PFSK-1 (cell line): ENCODE results near the gene ABCG1.

Experiments used
- FOXP2 ChIP-seq: optimal IDR thresholded peaks from 2 replicates; pipeline ENCODE3; 2011; ENCODE audit warnings: borderline replicate concordance, control low read depth, inconsistent platforms; ENCODE audit not compliant: insufficient read depth; ENCODE audit errors: extremely low read length, extremely low read depth
- POLR2AphosphoS5 ChIP-seq: IDR thresholded peaks from 2 replicates; pipeline ENCODE4 v1.6.1; 2012; ENCODE audit warnings: low read depth, mild to moderate bottlenecking, control low read depth, low read length, moderate library complexity
- REST ChIP-seq, 2 experiments: IDR thresholded peaks; 2 replicates each; pipeline versions ENCODE4 v1.6.1 to v1.8.0; 2011 to 2012; ENCODE audit warnings: low read depth in 2 of 2, low read length in 2 of 2, control low read depth in 1 of 2, inconsistent platforms in 1 of 2, mild to moderate bottlenecking in 1 of 2, moderate library complexity in 1 of 2; ENCODE audit not compliant: insufficient read depth in 1 of 2
- SIN3A ChIP-seq: IDR thresholded peaks from 2 replicates; pipeline ENCODE4 v1.6.1; 2012; ENCODE audit warnings: mild to moderate bottlenecking, low read length, moderate library complexity, borderline replicate concordance; ENCODE audit not compliant: insufficient read depth
- TAF1 ChIP-seq: IDR thresholded peaks from 2 replicates; pipeline ENCODE4 v1.6.1; 2012; ENCODE audit warnings: low read length, control low read depth, borderline replicate concordance; ENCODE audit not compliant: insufficient read depth

The ABCG1 gene

DNA sequence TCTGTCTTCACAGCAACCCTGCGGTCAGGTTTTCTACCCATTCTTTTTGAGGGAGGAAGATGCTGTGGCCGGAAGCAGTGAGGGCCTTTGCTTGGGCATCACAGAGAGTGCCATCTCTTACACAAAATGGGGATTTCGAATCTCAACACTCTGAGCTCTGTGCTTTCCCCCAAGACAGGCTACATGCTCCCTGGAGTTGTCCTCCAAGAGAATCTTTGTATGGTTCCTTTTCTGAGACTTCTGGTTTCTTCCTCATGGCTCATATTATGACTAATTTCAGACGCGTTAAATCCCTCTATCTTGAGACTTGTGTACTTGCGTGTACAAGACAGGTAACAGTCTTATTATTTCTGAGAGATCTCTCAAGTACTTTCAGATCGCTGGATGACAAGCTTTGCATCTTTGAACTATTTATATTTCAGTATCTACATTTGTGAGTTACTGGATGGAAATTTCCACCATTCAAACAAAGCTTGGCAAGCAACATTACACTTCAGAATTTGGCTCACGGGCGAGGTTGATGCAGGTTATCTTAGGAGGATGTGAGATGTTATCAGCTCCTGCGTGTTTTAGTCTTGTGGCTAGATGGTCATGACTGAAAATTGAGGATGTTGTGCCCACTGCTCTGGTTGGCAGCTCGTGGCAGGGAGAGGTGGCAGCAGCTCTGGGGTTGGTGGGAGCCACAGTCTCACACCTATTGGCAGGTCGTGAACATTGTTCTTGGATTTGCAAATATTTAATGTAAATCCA is 19.4 kb downstream of the ABCG1 start:
- TF ChIP-seq REST (IDR thresholded peaks at IDR 0.05; ENCODE audit: insufficient read depth in 1 of 2, low read depth in 2 of 2, low read length in 2 of 2) (no peak), TAF1 (no peak), POLR2AphosphoS5 (no peak), SIN3A (no peak), FOXP2 (no peak)

- TF ChIP-seq TAF1 (no peak), FOXP2 (no peak), REST (IDR thresholded peaks at IDR 0.05; ENCODE audit: insufficient read depth in 1 of 2, low read depth in 2 of 2, low read length in 2 of 2) (no peak), SIN3A (no peak), POLR2AphosphoS5 (no peak)
Measured at GRCh38 chr21:42239556-42239955, 20.6 kb downstream of the ABCG1 start.

- TF ChIP-seq SIN3A (no peak), FOXP2 (no peak), REST (IDR thresholded peaks at IDR 0.05; ENCODE audit: insufficient read depth in 1 of 2, low read depth in 2 of 2, low read length in 2 of 2) (no peak), TAF1 (no peak), POLR2AphosphoS5 (no peak)
Measured at GRCh38 chr21:42239973-42240372, 21.0 kb downstream of the ABCG1 start.

- TF ChIP-seq FOXP2 (no peak), POLR2AphosphoS5 (no peak), SIN3A (no peak), TAF1 (no peak), REST (IDR thresholded peaks at IDR 0.05; ENCODE audit: insufficient read depth in 1 of 2, low read depth in 2 of 2, low read length in 2 of 2) (no peak)
Measured at GRCh38 chr21:42242611-42243010, 23.7 kb downstream of the ABCG1 start.
